Sciatic nerve (tissue), 2 donors: ENCODE measurements around the gene TRPV6. TPM values are rescaled to one million over a fixed set of nuclear protein-coding genes. Genes with fewer than 3 reads are reported as not detected.
A peak's percentile ranks its signal among the peaks of the same experiment; 100 is the strongest.

Source experiments
- ATAC-seq: fragments of 200-7000 bp; cut with Tn5 transposase; one replicate; pipeline ENCODE4 v1.9.1; 2020; ENCODE audit warnings: mild to moderate bottlenecking, moderate library complexity
- DNase-seq: peaks from one replicate; pipeline ENCODE4 v3.0.0-alpha.2; 2020; ENCODE audit warnings: low spot score
- intact Hi-C: fragments of 100-400 bp; cut with DNase I; formaldehyde crosslinking; loops from one replicate; pipeline ENCODE4 v1.14.2; 2022
- total RNA-seq: library from RNA; stranded (reverse); fragmentation: NEBNext Ultra II Directional; extraction: Animal tissue kit (Norgen Biotek cat#: 25700); gene quantifications from one replicate; pipeline ENCODE4 v1.2.1, GENCODE V29; 2021
- donor health status: DM: no; HTN: no; CAD: no.
- donor health status: DM: no; HTN: no; CAD: no.

Gene TRPV6
- total RNA-seq, 1 donor from 2014 or later, result 0.40 TPM

DNA sequence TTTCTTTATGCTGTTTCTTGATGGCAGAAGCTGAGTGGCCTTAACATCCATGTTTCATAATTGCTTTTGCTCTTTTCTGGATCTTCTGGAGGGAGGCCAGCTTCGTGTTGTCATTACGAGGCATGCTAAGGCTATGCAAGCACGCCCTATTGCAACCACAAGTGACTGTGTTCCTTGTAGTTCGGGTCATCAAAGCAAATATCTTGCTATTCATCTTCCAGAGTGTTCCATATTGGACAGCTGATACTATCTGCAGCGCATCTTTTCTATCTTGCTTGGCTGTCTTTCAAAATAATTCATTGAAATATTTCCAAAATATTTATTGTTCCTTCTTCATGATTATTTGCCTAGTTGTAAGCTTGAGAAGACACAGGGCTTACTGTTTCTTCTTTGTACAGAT lies 25.7 kb downstream of the TRPV6 start:
- DNase-seq (no peak), ATAC-seq (peak; percentile 69)
- intact Hi-C loops, result no loop called here

DNA sequence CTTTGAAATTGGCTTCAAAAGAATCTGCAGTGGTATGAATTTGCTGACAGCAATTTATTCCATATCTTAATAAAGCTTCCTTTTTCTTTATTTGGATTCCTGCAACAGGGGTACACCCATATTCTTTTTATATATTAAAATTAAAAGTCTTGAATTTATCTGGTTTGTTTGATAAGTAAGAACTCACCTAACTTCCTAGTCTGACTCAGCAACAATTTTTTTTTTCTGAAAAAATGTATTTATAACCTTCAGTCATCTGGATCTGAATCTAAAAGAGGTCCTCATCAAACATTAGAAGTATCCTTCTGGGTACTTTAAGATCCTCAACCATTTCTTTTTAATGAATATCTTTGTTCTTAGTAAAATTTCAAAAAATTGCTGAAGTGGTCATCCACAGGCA lies 26.1 kb downstream of the TRPV6 start:
- no peak for DNase-seq
- intact Hi-C loops, result no loop called here
- no peak for ATAC-seq

DNA sequence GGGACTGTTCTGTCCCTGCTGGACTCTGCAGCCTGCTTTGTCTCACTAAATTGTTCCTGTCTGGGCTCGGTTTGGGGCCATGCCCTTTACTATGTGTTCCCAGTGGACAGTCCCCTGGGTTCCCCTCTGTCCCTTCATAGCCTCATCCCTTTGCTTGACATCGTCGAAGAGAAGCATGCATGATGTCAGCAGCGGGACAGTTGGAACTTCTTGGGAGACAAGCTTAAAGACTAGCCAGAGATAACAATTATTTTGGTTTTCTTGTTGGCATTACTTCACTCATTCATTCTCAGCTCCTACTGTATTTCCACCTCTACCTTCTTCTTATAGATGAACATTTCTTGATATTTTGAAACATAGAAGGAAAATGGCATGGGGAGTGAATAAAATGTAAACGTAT lies 27.9 kb downstream of the TRPV6 start:
- intact Hi-C loops, result no loop called here
- ATAC-seq (no peak), DNase-seq (no peak)

DNA sequence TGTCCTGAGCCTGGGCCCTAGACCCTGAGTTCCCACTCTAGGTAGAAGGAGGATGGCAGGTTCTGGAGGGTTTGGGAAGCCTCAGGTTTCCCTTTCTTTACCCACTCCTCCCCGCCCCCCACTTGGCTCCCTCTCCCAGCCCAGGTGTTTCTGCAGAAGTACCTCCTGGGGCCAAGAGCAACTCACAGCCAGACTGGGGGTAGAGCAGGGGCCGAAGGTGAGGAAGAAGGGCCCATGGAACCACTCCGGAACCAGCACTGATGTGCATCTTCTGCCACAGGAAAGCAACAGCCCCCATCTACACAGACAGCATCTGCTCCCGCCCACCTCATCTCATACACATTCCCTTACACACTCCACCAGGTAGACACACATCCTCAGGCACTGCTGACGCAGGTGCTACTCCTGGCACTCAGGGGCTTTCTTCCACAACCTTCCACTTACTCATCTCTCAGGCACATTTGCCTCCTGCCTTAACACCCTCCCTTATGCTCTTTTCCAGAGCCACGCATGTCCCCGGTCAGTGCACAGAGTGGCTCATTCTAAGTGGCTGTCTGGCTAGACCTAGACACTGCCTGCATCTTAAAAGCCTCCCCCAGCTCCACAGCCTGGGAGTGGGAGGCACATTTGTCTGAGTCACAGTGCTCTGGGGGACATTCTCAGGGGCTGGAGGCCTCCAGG lies 28.8 kb downstream of the TRPV6 start:
- intact Hi-C loops, result no loop called here
- ATAC-seq (no peak), DNase-seq (no peak)

DNA sequence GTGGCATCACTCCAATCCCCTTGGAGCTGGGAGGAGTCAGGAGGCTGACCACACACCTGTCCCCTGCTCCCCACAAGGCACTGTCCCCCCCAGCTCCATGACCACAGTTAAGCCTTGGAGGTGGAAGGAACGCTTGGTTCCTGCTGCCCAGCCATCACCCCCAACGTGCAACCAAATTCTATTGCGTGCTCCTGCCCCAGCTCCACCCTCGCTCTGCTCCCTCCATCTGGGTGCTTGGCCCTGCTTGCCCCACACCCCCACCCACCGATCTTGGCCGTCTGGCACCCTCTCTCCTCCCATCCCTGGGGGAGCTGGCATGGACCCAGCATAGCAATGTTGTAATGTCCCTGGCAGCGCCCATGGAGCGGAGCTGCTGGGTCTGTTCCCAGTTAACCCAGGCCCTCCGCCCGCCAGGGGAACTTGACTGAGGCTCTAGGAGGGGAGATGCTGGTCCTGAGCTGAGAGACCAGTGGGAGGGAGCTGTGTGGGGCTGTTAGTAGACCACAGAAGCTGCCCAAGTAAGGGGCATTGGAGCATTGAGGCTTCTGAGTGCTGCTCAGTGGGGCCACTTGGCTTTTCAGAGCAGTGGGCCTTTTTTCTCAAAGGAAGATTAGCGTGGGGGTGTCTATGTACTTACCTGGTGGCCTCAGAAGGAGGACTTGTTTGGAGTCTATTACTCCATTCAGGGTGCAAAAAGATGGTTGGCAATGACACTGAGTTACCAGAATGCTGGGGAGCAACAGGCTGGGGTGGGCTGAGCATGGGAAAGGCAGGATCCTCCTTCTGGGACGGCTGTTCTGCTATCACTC lies 29.6 kb downstream of the TRPV6 start:
- intact Hi-C loops, result no loop called here
- ATAC-seq, result peak; percentile 24
- no peak for DNase-seq

DNA sequence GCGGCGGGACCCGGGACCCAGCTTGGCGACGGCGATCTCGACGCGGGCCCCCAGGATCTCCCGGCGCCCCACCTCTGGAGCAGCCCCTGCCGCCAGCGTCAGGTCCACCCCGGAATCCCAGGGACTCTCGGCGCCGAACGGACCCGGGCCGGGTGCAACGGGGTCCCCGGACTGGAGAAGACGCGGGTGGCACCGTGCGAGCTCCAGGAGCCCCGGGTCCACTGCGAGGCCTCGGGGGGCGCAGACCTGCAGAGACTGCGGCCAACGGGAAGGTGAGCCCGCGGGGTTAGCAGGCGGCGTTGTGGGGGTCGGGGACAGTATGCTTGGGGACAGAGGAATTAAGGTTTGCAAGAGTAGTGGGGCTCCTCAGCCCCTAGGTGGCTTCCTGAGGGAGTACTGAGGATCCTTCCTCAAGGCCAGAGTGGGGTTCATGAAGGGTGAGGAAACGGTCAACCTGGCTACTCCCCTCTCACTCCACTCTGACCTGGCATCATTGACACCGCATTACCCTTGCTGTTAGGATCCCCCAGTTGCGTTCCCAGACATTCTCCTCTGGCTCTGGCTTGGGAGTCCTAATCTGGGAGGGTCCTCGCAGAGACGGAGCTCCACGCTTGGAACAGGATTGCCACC lies 30.3 kb downstream of the TRPV6 start:
- ATAC-seq (peak; percentile 16), DNase-seq (no peak)
- intact Hi-C loops, result no loop called here

DNA sequence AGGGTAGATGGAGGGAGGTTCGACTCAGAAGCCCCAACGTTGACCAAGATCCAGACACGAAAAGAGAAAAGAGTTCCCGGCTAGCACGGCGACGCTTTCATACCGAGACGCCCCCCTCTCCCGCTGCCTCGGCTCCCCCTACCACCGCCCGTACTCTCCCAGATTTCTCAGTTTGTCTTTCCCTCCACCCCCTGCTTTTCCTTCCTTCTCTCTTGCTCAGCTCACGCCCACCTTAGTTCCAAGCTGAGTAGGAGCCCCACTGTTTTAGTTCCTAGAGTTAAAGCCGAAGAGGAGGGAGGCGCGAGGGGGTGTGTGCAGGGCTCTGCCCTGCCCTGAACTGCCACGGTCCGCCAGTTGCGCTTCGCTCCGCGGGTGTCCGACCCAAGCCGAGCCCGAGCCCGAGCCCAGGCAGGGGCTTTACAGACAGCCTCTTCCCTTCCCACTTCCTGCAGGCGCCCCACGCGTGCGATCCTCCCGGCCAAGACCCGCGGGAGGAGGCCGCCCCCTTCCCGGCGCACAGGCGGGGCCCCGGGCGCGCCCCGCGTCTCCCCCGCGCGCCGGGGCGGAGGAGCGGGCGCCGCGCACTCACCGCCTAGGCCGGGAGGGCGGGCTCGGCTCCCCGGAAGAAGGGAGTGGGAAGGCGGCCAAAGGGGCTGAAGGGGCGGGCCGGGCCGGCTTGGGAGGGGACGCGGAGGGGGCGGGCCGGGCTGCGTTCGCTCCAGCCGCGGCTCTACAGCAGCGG lies 31.0 kb downstream of the TRPV6 start, which contains the start of gene EPHB6:
Gene EPHB6 (plus strand): TSS at position 705 of the 742 bp plus-strand sequence. CDS start 8,152 bp downstream, outside the sequence.
- ATAC-seq, result peak; percentile 82
- intact Hi-C loops, result no loop called here
- DNase-seq, result peak; percentile 93

DNA sequence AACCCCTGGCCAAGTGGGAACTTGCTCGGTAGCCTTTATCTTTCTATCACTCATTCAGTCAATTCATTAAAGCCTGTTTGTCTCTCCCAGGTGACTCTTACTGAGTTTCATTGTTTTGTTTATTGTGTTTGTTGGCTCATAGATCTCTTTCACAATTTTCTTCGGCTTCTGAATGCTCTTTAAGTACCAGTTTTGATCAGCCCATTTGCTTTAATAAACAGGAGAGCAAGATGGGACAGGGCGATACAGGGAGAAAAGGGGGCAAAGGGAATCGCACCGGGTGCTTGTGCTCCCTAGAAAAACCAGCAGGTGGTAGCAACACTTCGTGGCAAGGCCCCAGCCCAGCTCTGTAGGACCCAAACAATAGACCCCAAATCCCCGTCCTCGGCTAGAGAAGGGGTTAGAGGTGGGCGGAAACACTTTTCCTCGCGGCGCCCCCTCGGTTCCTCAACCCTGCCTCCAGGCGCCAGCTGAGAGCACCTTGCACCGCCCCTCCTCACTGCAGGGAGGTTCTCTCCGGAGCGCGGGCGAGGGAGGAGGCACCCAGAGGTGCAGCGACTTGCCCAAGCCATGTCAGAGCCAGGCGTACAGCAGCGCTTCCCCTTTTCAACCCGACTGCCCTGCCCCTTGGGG lies 31.7 kb downstream of the TRPV6 start:
- no peak for DNase-seq
- intact Hi-C loops, result no loop called here
- peak; percentile 89 for ATAC-seq

DNA sequence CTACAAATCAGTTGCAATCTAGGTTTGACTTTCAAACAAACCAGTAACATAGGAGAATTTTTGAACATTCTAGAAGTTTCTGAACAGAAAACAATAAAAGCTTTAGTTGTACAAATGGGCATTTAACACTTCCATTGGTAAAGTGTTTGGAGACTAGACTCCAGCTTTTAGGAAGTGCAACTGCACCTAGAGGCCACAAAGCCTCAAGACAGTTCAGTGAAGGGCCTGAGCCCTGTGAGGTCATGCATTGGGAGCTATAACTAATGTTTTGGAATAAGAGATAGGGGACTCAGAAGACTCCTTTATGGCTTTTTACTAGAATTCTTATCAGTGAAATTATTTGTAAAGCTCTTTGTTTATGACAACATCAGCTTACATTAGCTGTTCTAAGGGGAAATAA lies 33.6 kb downstream of the TRPV6 start:
- ATAC-seq (no peak), DNase-seq (no peak)
- intact Hi-C loops, result no loop called here

DNA sequence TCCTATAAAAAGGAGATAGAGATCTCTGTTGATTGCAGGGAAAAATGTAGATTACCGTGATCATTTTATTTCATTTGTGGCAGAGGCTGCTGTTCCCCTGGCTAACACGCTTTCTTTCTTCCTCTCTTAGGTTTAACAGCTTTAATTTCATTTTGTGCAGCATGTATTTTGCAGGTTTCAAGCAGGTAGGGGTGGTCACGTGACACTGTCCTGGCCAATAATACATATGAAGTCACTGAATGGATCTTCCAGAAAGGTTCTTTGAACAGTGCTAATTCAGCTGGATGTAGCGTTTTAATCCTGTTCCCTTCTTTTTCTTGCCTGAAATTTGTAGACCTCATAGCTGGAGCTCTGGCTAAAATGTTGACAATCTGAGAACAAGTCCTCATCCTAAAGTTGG lies 34.3 kb downstream of the TRPV6 start:
- no peak for ATAC-seq
- intact Hi-C loops, result no loop called here
- no peak for DNase-seq

DNA sequence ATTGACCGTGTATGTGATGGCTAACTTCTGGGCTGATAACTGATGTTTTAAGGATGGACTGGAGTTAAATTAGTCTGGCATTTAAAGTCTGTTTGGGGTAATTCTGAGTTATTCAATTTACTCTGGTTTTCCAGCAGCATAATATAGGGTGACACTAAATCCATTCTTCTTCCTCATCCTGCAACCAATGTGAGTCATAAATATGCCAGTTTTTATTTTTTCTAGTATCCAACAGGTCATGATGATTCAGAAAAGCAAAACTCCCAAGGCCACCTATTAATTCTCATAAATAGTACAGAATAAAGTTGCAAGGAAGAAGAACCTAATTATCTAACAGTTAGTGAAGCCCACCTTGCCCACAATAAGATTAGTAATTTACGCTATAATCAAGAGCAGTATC lies 38.2 kb downstream of the TRPV6 start:
- ATAC-seq (no peak), DNase-seq (no peak)
- intact Hi-C loops, result no loop called here

DNA sequence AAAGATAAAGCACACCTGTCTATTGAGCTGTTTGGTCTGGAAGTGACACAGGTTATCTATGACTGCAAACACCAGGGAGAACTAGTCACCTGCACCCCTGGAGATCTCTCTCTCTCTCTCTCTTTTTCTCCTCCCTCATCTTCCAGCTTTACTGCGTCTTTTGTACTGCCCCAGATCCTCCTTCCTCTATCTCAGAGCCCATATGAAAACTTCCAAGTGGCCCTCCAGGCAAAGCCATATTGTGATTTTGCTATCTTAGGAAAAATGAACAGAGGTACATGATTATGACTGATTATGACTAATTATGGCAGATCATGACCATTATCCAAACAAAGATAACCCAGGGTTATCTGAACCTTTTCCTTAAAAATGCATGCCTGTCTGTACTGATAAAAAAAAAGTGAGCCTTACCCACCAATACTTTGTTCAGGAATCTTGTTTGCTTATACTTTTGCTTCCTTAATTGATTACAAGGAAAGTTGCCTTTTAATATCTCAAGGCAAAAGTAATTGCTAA lies 43.2 kb downstream of the TRPV6 start:
- DNase-seq (no peak), ATAC-seq (no peak)
- intact Hi-C loops, result no loop called here

DNA sequence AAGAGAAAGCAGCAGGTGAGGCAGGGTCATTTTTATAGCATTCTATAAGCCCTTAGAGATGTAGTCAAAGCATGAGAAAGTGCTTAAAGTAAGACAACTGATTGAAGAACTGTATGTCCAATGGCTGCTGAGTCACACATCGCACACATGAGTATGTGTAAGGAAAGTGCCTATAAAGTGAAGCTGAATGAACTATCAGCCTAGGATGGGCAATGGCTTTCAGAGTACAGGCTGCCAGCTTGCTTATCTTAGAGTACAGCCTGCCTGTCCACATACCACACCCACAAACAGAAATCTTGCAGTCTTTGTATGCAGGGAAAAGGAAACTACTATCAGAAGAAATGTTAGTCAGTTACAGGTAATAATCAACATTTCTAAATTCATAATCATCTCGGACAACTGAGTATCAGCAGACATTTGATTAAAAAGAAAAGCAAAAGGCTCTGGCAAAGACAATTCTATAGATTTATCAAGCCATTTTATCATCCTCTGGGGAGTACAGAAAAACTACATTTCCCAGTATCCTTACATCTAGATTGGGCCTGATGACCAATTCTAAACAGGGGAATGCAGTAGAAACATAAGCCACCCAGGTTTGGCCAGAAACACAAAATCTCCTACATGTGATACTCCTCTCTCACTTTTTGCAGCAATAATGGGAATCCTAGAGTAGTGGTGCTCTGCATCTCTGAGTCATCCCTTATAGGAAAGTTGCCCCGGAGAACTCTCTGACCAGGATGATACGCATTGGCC lies 46.9 kb downstream of the TRPV6 start:
- ATAC-seq (no peak), DNase-seq (no peak)
- intact Hi-C loops, result no loop called here

DNA sequence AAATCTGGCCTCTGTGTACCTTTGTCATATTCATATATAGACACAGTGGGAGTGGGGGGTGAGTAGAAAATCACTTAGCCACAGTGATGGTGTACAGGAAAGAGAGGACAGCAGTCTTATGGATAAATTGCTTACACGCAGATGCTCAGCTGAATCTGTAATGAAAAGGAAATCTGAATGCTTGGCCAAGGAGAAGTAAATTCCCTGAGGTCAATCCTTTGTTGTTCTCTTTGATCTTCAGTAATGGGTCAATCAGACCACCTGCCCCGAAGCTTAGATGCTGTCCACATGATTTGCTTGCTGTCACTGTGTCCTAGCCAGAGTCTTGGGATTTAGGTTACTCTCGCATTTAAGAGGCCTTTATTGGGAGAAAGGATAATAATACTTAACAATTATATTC lies 49.1 kb downstream of the TRPV6 start:
- ATAC-seq (no peak), DNase-seq (no peak)
- intact Hi-C loops, result no loop called here

DNA sequence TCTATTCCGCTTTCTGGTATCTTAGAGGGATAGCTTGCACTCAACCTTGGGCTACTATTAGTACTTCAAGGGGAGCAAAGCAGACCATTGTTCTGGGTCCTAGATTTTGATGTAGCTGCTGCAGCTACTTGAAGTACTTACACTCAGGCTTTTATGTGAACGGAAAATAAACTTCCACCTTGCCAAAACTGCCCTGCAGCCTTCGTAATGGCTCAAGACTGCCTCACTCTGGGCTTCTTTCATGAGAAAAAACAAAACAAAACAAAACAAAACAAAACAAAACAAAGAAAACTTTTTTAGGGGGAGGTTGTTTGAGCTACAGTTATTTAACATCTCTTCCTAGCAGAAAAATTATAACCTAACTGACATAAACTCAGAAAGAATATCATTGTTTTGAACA lies 50.1 kb downstream of the TRPV6 start:
- no peak for ATAC-seq

DNA sequence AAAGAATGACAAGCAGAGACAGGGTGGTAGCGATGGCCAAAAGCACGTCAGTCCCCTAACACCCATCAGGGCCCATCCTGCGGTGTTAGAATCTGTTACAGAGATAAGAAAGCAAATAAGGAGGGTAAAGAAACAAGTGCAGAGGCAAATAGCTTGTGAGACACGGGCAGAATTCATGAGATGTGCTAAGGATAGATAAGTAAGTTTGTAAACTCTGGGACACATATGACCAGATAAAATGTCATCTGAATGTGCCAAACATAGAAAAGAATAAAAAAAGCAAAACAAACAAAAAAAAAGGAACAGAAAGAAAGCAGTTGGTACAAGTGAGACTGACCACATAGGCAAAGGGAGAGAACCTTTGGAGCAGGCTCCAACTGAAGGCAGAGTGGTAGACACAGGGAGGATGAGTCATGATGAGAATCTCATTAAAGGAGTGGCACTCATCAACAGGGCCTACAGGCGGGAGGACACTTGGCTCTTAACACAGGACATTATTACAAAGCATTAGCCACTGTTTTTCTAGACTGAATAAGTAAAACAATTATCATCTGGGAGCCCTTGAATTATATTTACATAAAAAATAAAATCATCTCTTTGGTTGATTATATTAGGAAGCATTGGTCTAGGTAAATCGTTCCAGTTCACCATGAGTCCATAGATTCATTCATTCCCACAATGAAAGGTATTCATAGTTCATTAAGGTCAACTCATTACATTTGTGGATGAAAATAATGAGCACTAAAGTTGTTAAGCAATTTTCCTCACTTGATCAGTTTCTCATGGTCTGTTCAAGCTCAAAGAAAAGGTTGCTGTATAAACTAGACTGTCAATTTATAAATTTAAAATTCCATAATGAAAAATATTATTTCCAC lies 52.1 kb downstream of the TRPV6 start:
- no peak for ATAC-seq
- intact Hi-C loops, result no loop called here
- no peak for DNase-seq

More for the DNA sequence above, 50.1 kb downstream of the TRPV6 start:
- no peak for DNase-seq
- intact Hi-C loops, result no loop called here

DNA sequence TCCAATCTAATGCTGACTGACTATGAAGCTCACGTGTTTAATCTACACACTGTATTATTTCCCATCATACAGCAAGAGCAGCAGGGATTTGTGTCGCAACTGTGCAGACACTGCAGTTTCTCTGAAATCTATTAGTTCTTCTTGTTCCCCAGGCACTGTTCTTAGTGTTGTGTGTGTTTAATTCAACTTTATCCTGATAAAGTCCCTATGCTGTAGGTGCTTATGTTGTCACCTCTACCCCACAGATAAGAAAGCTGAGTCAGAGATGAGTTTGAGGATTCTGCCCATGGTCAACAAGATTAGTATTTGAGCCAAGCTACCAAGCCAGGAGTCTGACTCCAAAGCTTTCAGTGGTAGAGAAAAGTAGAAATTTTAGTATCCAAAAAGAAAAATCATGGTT lies 53.1 kb downstream of the TRPV6 start:
- DNase-seq (no peak), ATAC-seq (no peak)
- intact Hi-C loops, result no loop called here
